ENCODE measurements around the gene APBB2.

- TF ChIP-seq CTCF (conservative IDR thresholded peaks at IDR 0.05 in 1 of 2, IDR thresholded peaks at IDR 0.05 in 1 of 2; ENCODE audit: extremely low read depth in 1 of 2, insufficient read depth in 1 of 2, low read depth in 1 of 2, low read length in 2 of 2), result no peak
- TF ChIP-seq EZH2 (IDR thresholded peaks at IDR 0.05; ENCODE audit: borderline replicate concordance, low read length), result no peak
Observed at GRCh38 chr4:41154010-41154813, 60.1 kb downstream of the APBB2 start.
